Mesendoderm (in vitro differentiated cells): ENCODE results near the gene RBMXL3.

ENCODE experiments used
- DNase-seq: peaks from one replicate; pipeline ENCODE4 v3.0.0; 2013
- H2AK5ac ChIP-seq: 2 replicates; pipeline ENCODE4 v1.6.1; 2013; ENCODE audit warnings: low read length, inconsistent platforms
- H2BK120ac ChIP-seq: 2 replicates; pipeline ENCODE4 v1.6.1; 2013; ENCODE audit warnings: low read depth, mild to moderate bottlenecking, low read length, moderate library complexity, mixed read lengths
- H2BK15ac ChIP-seq: replicated peaks from 2 replicates; pipeline ENCODE4 v1.6.1; 2013; ENCODE audit warnings: low read depth, mild to moderate bottlenecking, moderate library complexity
- H2BK5ac ChIP-seq: 2 replicates; pipeline ENCODE4 v1.6.1; 2013; ENCODE audit warnings: low read length, inconsistent platforms
- H3K18ac ChIP-seq: 2 replicates; pipeline ENCODE4 v1.6.1; 2013; ENCODE audit warnings: mild to moderate bottlenecking, low read length, mixed read lengths
- H3K23ac ChIP-seq: one replicate; pipeline ENCODE4 v1.6.1; 2013; ENCODE audit warnings: low read length
- H3K27ac ChIP-seq: 2 replicates; pipeline ENCODE4 v1.5.1; 2013; ENCODE audit warnings: low read depth, mild to moderate bottlenecking, inconsistent platforms, low read length, moderate library complexity
- H3K27me3 ChIP-seq: 2 replicates; pipeline ENCODE4 v1.6.1; 2013; ENCODE audit warnings: low read length, control low read depth, mild to moderate bottlenecking, inconsistent platforms; ENCODE audit not compliant: insufficient read depth, poor library complexity
- H3K36me3 ChIP-seq: 2 replicates; pipeline ENCODE4 v1.6.1; 2013; ENCODE audit warnings: low read length, inconsistent platforms; ENCODE audit not compliant: control insufficient read depth, insufficient read depth
- H3K4ac ChIP-seq: one replicate; pipeline ENCODE4 v1.6.1; 2013; ENCODE audit warnings: low read depth, mild to moderate bottlenecking, low read length, moderate library complexity
- H3K4me1 ChIP-seq: 2 replicates; pipeline ENCODE4 v1.6.1; 2013; ENCODE audit warnings: low read depth, low read length, inconsistent platforms; ENCODE audit not compliant: control insufficient read depth
- H3K4me2 ChIP-seq: 2 replicates; pipeline ENCODE4 v1.6.1; 2013; ENCODE audit warnings: low read length
- H3K4me3 ChIP-seq: 2 replicates; pipeline ENCODE4 v1.5.1; 2013; ENCODE audit warnings: mild to moderate bottlenecking, low read length
- H3K56ac ChIP-seq: one replicate; pipeline ENCODE4 v1.6.1; 2013; ENCODE audit warnings: low read length
- H3K79me1 ChIP-seq: 2 replicates; pipeline ENCODE4 v1.6.1; 2013; ENCODE audit warnings: low read length, inconsistent platforms
- H3K79me2 ChIP-seq: 2 replicates; pipeline ENCODE4 v1.6.1; 2013; ENCODE audit warnings: mild to moderate bottlenecking, low read length; ENCODE audit not compliant: control insufficient read depth, insufficient read depth
- H3K9ac ChIP-seq: 2 replicates; pipeline ENCODE4 v1.6.1; 2013; ENCODE audit warnings: low read length, inconsistent platforms
- H4K5ac ChIP-seq: one replicate; pipeline ENCODE4 v1.6.1; 2013; ENCODE audit warnings: low read length
- H4K8ac ChIP-seq: one replicate; pipeline ENCODE4 v1.6.1; 2013; ENCODE audit warnings: low read depth, mild to moderate bottlenecking, control low read depth, low read length, moderate library complexity
- WGBS: extraction: QIAGEN DNeasy Blood & Tissue Kit; methylation state at CpG from one replicate; pipeline ENCODE4 v1.1.7; 2013; ENCODE audit warnings: low lambda C conversion rate, missing lambda C conversion rate; ENCODE audit not compliant: insufficient coverage; ENCODE audit errors: extremely low coverage; 5-methylcytosine and 5-hydroxymethylcytosine counted together

Gene RBMXL3

GRCh38 chrX:115236560-115236959, 47.4 kb downstream of the RBMXL3 start:
- no peak overlapping the region for H2AK5ac ChIP-seq
- no peaks in the 10 kb centered on the region for H3K79me2 ChIP-seq
- no peak overlapping the region for H3K27ac ChIP-seq
- H3K79me1 ChIP-seq, result no peaks in the 10 kb centered on the region
- no peak overlapping the region for H4K8ac ChIP-seq
- no peak overlapping the region for H3K23ac ChIP-seq
- H3K18ac ChIP-seq, result no peak overlapping the region
- H3K27me3 ChIP-seq, result no peaks in the 10 kb centered on the region
- H3K56ac ChIP-seq, result no peak overlapping the region
- no peak overlapping the region for H3K4me3 ChIP-seq
- H3K4ac ChIP-seq, result no peak overlapping the region
- H3K4me1 ChIP-seq, result no peaks in the 10 kb centered on the region
- H2BK120ac ChIP-seq, result no peak overlapping the region
- H4K5ac ChIP-seq, result no peak overlapping the region
- H3K36me3 ChIP-seq, result no peaks in the 10 kb centered on the region
- no peak overlapping the region for H2BK5ac ChIP-seq
- H3K4me2 ChIP-seq, result no peak overlapping the region
- H2BK15ac ChIP-seq, result no peak overlapping the region
- no peak overlapping the region for H3K9ac ChIP-seq
- DNase-seq, result no peak

GRCh38 chrX:115237056-115237455, 47.8 kb downstream of the RBMXL3 start:
- no peaks in the 10 kb centered on the region for H3K79me2 ChIP-seq
- H2AK5ac ChIP-seq, result no peak overlapping the region
- no peak overlapping the region for H4K5ac ChIP-seq
- H3K23ac ChIP-seq, result no peak overlapping the region
- no peak overlapping the region for H3K18ac ChIP-seq
- no CpG with 5 or more reads among the region's 1 CpG for WGBS
- no peak overlapping the region for H3K4me2 ChIP-seq
- no peak overlapping the region for H3K56ac ChIP-seq
- H3K36me3 ChIP-seq, result no peaks in the 10 kb centered on the region
- no peak overlapping the region for H2BK5ac ChIP-seq
- no peaks in the 10 kb centered on the region for H3K4me1 ChIP-seq
- H3K4me3 ChIP-seq, result no peak overlapping the region
- H3K27ac ChIP-seq, result no peak overlapping the region
- no peak overlapping the region for H4K8ac ChIP-seq
- no peak overlapping the region for H2BK120ac ChIP-seq
- H3K9ac ChIP-seq, result no peak overlapping the region
- no peaks in the 10 kb centered on the region for H3K27me3 ChIP-seq
- no peak overlapping the region for H3K4ac ChIP-seq
- H3K79me1 ChIP-seq, result no peaks in the 10 kb centered on the region
- DNase-seq, result no peak
- no peak overlapping the region for H2BK15ac ChIP-seq
